Cardiac muscle cell (in vitro differentiated cells and primary cell): ENCODE results near the gene SEPHS1. TPM values are rescaled to one million over a fixed set of nuclear protein-coding genes. Genes with fewer than 3 reads are reported as not detected.
A peak's percentile ranks its signal among the peaks of the same experiment; 100 is the strongest.

Experiments
- DNase-seq, 2 donors: peaks; one replicate each; pipeline versions ENCODE4 v3.0.0 to v3.0.0-alpha.2; 2010 to 2017; ENCODE audit warnings: low read depth in 1 of 2, low spot score in 1 of 2
- H3K27ac ChIP-seq: fragments of 200-600 bp; sonication (generic); 2 replicates; pipeline ENCODE4 v1.5.1; 2016
- H3K27me3 ChIP-seq: fragments of 200-600 bp; sonication (generic); 2 replicates; pipeline ENCODE4 v1.6.0; 2016; ENCODE audit warnings: control low read depth
- H3K36me3 ChIP-seq: fragments of 200-600 bp; sonication (generic); 2 replicates; pipeline ENCODE4 v1.5.1; 2016; ENCODE audit warnings: control low read depth
- H3K4me1 ChIP-seq: fragments of 200-600 bp; sonication (generic); 2 replicates; pipeline ENCODE4 v1.8.1; 2017; ENCODE audit warnings: low read depth, mild to moderate bottlenecking, mixed run types
- H3K4me3 ChIP-seq: fragments of 200-600 bp; sonication (generic); 2 replicates; pipeline ENCODE4 v1.5.1; 2016; ENCODE audit warnings: mild to moderate bottlenecking
- H3K9me3 ChIP-seq: fragments of 200-600 bp; sonication (generic); 2 replicates; pipeline ENCODE4 v1.5.1; 2017; ENCODE audit warnings: low read depth, mild to moderate bottlenecking, control low read depth
- CTCF ChIP-seq: IDR thresholded peaks from 2 replicates; pipeline ENCODE4 v1.5.1; 2012; ENCODE audit warnings: low read depth, mild to moderate bottlenecking, low read length
- polyA plus RNA-seq: library from polyadenylated mRNA; unstranded; fragments of >200 nt; fragmentation: Nextera tagmentation; extraction: Ambion mirVana; gene quantifications from 2 replicates; pipeline ENCODE4 v1.2.1, GENCODE V29; 2016
- total RNA-seq: library from RNA; depleted of rRNA; stranded (reverse); fragments of >200 nt; gene quantifications from 2 replicates; pipeline ENCODE4 v1.2.3, GENCODE V29; 2016

The SEPHS1 gene
- total and polyA plus RNA-seq, 2 experiments from 2014 or later: 69.5 to 99.7 TPM

GRCh38 chr10:13308096-13308495, 40.0 kb downstream of the SEPHS1 start:
- DNase-seq: no peak
- no peak for TF ChIP-seq CTCF
- no peaks in the 10 kb centered on the region for H3K27me3 ChIP-seq
- H3K27ac ChIP-seq: no peak overlapping the region
- H3K4me3 ChIP-seq: no peak overlapping the region
- H3K4me1 ChIP-seq: no peaks in the 10 kb centered on the region
- no peaks in the 10 kb centered on the region for H3K36me3 ChIP-seq
- H3K9me3 ChIP-seq: no peaks in the 10 kb centered on the region

GRCh38 chr10:13306103-13306502, 42.0 kb downstream of the SEPHS1 start:
- no peak for TF ChIP-seq CTCF
- no peaks in the 10 kb centered on the region for H3K36me3 ChIP-seq

GRCh38 chr10:13302821-13303555, 45.1 kb downstream of the SEPHS1 start:
- Histone ChIP-seq H3K36me3 (no peaks in the 10 kb centered on the region), H3K4me3 (no peak overlapping the region), H3K27me3 (no peaks in the 10 kb centered on the region), H3K27ac (no peak overlapping the region), H3K4me1 (no peaks in the 10 kb centered on the region), H3K9me3 (no peaks in the 10 kb centered on the region)
- no peak for DNase-seq
- TF ChIP-seq CTCF: no peak

More at GRCh38 chr10:13306103-13306502, 42.0 kb downstream of the SEPHS1 start:
- no peak overlapping the region for H3K27ac ChIP-seq
- H3K27me3 ChIP-seq: no peaks in the 10 kb centered on the region
- no peak overlapping the region for H3K4me3 ChIP-seq
- no peak for DNase-seq
- H3K4me1 ChIP-seq: no peaks in the 10 kb centered on the region
- H3K9me3 ChIP-seq: no peaks in the 10 kb centered on the region

GRCh38 chr10:13299437-13300287, 48.4 kb downstream of the SEPHS1 start, which contains the start of gene PHYH:
Gene PHYH (minus strand): TSS chr10:13300064. CDS start chr10:13300042, 22 bp downstream.
- no peaks in the 10 kb centered on the region for H3K27me3 ChIP-seq
- peak; percentile 91 to 92 for DNase-seq
- no peaks in the 10 kb centered on the region for H3K36me3 ChIP-seq
- peak within 1 kb of the TSS; percentile 49 for H3K4me3 ChIP-seq
- TF ChIP-seq CTCF: no peak
- no peaks in the 10 kb centered on the region for H3K9me3 ChIP-seq
- H3K4me1 ChIP-seq: no peaks in the 10 kb centered on the region
- H3K27ac ChIP-seq: peak within 1 kb of the TSS; percentile 89

GRCh38 chr10:13298748-13299436, 49.2 kb downstream of the SEPHS1 start:
- no peaks in the 10 kb centered on the region for H3K4me1 ChIP-seq
- H3K27me3 ChIP-seq: no peaks in the 10 kb centered on the region
- H3K9me3 ChIP-seq: no peaks in the 10 kb centered on the region
- H3K27ac ChIP-seq: peak overlapping the region; percentile 89
- no peak for TF ChIP-seq CTCF
- no peak for DNase-seq
- H3K36me3 ChIP-seq: no peaks in the 10 kb centered on the region
- peak overlapping the region; percentile 49 for H3K4me3 ChIP-seq
